ENCODE measurements around the gene TRMT112.
"Not testable (repeated sequence)": the region's sequence is repeated elsewhere in the genome, so short reads cannot be mapped to it uniquely, and the experiment has no call there.

The TRMT112 gene

DNA sequence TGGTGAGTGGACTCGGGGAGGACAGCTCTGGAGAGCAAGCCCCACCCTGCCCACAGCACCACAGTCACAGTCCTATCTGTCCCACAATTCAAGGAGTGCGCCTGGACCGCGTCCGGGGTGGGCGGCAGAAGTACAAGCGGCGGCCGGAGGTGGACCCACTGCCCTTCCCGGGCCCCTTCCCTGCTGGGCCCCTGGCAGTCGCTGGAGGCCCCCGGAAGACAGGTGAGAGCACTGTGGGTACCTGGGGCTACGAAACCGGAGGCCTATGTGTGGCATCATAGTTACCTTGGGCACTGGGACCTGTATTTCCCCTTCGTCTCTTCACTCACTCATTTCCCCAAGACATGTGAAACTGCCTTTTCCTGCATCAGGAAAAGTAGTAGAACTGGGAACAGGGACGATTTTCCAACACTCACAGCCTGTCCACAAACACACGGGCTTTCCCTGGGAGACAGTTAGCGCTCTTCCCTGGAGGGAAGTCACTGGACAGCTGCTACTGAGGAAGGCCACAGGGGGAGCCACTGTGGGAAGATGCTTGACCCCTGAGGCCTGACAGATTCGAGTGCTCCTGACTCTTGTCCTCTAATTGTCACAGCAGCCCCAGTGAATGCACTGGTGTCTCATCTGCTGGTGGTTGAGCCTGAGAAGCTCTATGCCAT, 3.1 kb downstream of the TRMT112 start:
- no peak overlapping the region for H3K4me3 ChIP-seq (ENCODE audit: low read depth, low read length)

GRCh38 chr11:64313491-64314145, 3.7 kb downstream of the TRMT112 start:
- no peak overlapping the region for H3K4me3 ChIP-seq (ENCODE audit: low read depth, low read length)
- TF ChIP-seq, protein P1, sequence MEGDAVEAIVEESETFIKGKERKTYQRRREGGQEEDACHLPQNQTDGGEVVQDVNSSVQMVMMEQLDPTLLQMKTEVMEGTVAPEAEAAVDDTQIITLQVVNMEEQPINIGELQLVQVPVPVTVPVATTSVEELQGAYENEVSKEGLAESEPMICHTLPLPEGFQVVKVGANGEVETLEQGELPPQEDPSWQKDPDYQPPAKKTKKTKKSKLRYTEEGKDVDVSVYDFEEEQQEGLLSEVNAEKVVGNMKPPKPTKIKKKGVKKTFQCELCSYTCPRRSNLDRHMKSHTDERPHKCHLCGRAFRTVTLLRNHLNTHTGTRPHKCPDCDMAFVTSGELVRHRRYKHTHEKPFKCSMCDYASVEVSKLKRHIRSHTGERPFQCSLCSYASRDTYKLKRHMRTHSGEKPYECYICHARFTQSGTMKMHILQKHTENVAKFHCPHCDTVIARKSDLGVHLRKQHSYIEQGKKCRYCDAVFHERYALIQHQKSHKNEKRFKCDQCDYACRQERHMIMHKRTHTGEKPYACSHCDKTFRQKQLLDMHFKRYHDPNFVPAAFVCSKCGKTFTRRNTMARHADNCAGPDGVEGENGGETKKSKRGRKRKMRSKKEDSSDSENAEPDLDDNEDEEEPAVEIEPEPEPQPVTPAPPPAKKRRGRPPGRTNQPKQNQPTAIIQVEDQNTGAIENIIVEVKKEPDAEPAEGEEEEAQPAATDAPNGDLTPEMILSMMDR (IDR thresholded peaks at IDR 0.05; ENCODE audit: insufficient read depth, low read depth, low read length, missing control alignments), result no peak
- DNase-seq (ENCODE audit: low read depth), result no peak

More for the DNA sequence above, 3.1 kb downstream of the TRMT112 start:
- no peak for DNase-seq (ENCODE audit: low read depth)
- TF ChIP-seq, protein P1 (IDR thresholded peaks at IDR 0.05; ENCODE audit: insufficient read depth, low read depth, low read length, missing control alignments), result no peak

- no peak for DNase-seq (ENCODE audit: low read depth)
- TF ChIP-seq, protein P1 (IDR thresholded peaks at IDR 0.05; ENCODE audit: insufficient read depth, low read depth, low read length, missing control alignments), result no peak
- no peak overlapping the region for H3K4me3 ChIP-seq (ENCODE audit: low read depth, low read length)
These were observed 4.4 kb downstream of the TRMT112 start for GRCh38 chr11:64312947-64313346.

DNA sequence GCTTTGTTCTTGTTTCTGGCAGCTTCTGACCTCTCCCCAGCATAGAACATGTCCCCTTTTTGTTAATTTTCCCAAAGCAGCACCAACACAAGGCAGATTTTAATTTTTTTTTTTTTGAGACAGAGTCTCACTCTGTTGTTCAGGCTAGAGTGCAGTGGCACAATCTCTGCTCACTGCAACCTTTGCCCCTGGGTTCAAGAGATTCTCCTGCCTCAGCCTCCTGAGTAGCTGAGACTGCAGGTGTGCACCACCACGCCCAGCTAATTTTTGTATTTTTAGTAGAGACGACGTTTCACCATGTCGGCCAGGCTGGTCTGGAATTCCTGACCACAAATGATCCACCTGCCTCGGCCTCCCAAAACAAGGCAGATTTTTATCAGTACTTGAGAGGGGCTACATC, 9.6 kb downstream of the TRMT112 start:
- not testable (repeated sequence) for DNase-seq (ENCODE audit: low read depth); H3K4me3 ChIP-seq (ENCODE audit: low read depth, low read length)

DNA sequence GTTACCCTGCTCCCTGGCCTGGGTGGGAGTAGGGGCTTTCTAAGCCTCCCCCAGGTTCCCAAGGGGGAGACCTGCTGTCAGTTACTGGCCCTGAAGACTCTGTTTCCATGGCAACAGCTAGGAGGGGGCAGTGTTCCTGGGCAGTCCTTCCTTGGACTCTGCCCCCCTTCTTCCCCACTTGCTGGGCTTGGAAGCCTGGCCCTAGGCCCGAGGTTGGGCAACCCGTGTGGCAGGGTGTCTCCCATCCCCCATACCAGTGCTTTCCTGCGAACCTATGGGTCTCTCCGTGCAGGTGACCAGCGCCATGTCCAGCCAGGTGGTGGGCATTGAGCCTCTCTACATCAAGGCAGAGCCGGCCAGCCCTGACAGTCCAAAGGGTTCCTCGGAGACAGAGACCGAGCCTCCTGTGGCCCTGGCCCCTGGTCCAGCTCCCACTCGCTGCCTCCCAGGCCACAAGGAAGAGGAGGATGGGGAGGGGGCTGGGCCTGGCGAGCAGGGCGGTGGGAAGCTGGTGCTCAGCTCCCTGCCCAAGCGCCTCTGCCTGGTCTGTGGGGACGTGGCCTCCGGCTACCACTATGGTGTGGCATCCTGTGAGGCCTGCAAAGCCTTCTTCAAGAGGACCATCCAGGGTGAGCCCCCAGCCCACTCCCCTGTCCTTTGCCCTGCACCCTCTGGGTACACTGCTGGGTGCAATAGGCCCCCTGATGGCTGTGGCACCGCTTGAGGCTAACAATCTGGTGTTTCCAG, 10.3 kb downstream of the TRMT112 start:
- peak overlapping the region; percentile 94 for H3K4me3 ChIP-seq (ENCODE audit: low read depth, low read length)
- TF ChIP-seq, protein P1 (IDR thresholded peaks at IDR 0.05; ENCODE audit: insufficient read depth, low read depth, low read length, missing control alignments), result no peak
- DNase-seq (ENCODE audit: low read depth), result peak; percentile 33

DNA sequence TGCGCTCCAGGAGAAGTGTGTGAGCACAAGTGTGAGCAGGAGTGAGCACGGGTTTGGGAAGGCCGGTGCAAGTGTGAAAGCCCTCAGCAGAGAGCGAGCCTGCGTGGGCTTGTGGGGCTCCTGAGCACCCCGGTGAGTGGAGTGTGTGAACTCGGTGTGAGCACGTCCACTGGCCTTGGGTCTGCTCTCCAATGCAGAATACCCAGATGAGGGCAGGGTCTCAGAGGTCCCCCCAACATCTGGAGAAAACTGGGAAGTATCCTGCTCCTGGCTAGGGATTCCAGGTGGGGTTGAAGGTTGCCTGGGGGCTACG, 10.8 kb downstream of the TRMT112 start:
- H3K4me3 ChIP-seq (ENCODE audit: low read depth, low read length), result peak overlapping the region; percentile 94
- no peak for DNase-seq (ENCODE audit: low read depth)
- TF ChIP-seq, protein P1 (IDR thresholded peaks at IDR 0.05; ENCODE audit: insufficient read depth, low read depth, low read length, missing control alignments), result no peak
